CMK (cell line): ENCODE measurements around the gene ADGRG1.

Experiments used
- DNase-seq: peaks from one replicate; pipeline ENCODE4 v3.0.0-alpha.2; 2010; ENCODE audit warnings: low read depth

Gene ADGRG1

GRCh38 chr16:57648581-57649442 is 20.4 kb downstream of the ADGRG1 start:
- DNase-seq = peak; percentile 62

DNA sequence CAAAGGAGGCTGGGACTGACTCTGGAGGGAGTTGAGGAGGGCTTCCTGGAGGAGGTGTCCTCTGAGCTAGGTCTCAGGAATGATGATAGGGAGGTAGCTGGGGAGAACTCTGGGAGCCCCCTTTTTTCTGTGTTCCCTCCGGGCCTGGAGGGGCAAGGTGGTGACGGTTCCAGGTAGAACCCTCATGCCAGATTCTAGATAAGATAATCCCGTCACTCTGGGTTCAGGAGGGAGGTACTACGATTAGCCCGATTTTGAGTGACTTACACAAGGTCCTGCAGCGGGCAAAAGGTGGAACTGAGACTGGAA is 21.0 kb downstream of the ADGRG1 start:
- no peak for DNase-seq

GRCh38 chr16:57649846-57650245 is 21.4 kb downstream of the ADGRG1 start:
- DNase-seq = no peak

DNA sequence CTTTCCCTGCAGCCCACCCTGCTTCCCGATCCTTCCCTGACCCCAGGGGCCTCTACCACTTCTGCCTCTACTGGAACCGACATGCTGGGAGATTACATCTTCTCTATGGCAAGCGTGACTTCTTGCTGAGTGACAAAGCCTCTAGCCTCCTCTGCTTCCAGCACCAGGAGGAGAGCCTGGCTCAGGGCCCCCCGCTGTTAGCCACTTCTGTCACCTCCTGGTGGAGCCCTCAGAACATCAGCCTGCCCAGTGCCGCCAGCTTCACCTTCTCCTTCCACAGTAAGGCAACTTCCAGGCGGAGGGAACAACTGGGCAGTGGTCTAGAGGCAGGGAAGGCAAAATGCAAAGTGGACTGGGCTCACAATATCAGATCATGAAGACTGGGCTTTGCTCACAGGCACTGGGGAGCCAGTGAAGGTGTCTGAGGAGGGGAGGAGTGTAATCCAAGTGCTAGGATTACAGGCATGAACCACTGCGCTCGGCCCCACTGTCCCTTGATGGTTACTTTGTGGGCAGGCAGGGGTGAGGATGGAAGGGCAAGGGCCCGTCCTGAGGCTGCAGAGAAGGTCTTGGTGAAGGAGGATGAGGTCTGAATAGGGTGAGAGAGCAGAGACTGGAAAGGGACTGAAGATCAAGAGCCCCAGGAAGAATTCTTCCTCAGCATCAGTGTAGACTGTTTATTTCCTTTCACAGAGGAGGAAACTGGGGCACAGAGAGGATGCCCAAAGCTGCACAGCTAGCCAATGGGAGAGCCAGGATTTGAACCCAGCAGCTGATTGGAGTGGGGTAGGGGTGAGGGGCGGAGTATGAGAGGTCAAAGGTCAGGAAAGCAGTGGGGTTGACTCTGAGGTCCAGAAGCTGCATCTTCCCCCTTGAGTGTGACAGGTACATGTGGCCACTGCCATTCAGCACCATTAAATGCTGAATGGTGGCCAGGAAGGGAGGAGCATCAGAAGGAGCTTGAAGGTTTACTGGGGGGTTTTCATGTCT is 23.2 kb downstream of the ADGRG1 start:
- no peak for DNase-seq

DNA sequence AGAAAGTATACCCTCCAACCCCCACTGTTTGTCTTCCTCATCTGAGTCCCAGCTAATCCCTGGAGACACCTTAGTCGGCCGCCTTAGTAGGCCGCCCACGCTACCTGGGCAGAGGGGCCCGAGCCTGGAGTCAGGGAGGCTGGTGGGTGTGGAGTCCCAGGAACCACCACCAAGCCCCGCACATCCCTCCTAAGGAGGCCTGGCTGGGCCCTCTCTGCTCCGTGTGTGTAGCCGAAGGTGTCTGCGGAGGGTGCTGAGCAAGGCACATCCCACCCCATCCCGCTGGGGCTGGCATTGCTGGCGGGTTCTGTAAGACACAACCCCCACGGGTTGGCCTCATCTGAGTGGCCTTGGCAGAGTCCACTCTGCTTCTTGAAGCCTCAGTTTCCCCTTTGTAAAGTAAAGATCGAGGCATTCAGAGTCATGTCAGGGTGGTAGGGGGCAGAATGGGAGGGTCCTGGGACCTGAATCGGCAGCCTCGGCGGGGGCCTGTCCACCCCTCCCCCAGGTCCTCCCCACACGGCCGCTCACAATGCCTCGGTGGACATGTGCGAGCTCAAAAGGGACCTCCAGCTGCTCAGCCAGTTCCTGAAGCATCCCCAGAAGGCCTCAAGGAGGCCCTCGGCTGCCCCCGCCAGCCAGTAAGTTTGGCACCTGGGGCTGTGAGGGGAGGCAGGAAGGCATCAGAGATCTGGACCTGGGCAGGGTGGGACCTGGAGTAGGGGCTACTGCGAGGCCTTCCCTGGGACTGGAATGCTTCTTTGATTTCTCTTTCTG is 24.5 kb downstream of the ADGRG1 start:
- no peak for DNase-seq

- peak; percentile 54 for DNase-seq
Observed at GRCh38 chr16:57653936-57654335, 25.5 kb downstream of the ADGRG1 start.

DNA sequence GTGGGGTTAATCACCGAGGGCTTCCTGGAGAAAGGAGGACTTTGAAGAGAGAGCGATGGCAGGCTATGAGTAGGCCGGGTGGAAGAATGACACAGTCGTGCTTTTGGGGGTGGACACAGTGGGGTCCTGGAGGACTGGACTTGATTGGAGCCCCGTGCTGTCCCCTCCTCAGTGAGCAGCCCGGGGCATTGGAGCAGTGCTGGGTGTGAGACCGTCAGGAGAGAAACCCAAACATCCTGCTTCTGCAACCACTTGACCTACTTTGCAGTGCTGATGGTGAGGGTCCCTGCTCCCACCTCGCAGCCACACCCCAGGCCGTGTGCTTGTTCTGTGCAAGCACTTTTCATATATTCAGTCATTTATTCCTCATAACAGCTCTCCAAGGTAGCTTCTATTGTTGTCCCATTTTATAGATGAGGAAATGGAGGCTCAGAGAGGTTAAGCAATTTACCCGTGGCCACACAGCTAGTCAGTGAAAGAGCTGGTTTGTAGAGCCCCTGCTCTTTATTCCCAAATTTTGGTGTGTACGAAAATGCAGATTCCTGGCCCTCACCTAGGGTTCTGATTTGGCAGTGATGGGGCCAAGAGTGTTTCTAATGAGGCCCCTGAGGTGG is 28.0 kb downstream of the ADGRG1 start:
- no peak for DNase-seq

GRCh38 chr16:57657228-57657627 is 28.8 kb downstream of the ADGRG1 start:
- no peak for DNase-seq

GRCh38 chr16:57658130-57658877 is 29.9 kb downstream of the ADGRG1 start:
- no peak for DNase-seq

- no peak for DNase-seq
Observed at GRCh38 chr16:57658878-57659674, 30.6 kb downstream of the ADGRG1 start.

- no peak for DNase-seq
Observed at GRCh38 chr16:57660715-57661463, 32.5 kb downstream of the ADGRG1 start.

DNA sequence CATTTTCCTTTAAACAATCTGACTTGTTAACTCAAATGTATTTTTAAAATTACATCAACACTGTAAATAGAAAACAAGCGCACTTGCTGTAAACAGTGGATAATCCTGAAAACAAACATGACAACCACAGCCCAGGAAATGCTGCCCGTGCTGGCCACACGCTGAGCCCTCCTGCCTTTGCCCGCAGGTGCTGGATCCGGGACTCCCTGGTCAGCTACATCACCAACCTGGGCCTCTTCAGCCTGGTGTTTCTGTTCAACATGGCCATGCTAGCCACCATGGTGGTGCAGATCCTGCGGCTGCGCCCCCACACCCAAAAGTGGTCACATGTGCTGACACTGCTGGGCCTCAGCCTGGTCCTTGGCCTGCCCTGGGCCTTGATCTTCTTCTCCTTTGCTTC is 33.1 kb downstream of the ADGRG1 start:
- no peak for DNase-seq

DNA sequence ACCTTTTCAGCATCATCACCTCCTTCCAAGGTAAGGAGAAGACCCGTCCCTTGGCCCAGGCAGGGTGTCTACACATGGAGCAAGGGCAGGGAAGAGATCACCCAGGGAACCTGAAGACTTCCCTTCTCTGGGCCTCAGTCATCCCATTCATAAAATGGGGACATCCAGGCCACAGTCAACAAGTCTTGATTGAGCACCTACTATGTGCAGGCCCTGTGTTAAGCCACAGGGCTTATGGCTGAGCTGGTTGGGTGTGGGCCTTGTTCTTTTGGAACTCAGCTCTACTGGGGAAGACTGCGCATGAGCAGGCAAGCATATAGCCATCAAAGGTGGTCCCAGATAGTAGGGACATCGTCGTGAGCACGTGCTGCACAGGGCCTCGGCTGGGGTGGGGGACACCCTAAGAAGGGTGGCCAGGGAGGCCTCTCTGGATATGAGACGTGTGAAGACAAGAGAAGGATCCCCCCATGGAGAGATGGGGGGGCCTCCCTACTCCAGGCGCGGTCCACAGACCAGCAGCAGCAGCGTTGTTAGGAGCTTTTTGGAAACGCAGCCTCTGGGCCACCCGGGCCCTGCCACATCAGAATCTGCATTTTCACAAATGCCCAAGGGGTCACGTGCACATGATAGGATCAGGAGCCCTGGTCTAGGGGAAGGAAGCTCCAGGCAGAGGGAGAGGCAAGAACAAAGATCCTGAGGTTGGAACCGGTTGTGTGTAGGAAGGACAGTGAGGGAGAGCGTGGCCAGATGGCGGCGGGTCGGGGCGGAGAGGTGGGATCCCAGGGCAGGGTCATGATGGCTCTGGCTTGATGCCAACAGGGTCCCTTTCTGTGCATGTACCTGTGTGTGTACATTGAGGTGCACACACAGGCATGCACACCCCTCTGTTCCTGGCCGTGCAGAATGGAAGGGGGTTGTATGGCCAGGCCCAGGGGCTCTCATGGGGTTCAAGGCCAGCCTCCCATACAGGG is 33.8 kb downstream of the ADGRG1 start:
- no peak for DNase-seq

GRCh38 chr16:57663436-57663835 is 35.0 kb downstream of the ADGRG1 start:
- no peak for DNase-seq

GRCh38 chr16:57663917-57664661 is 35.7 kb downstream of the ADGRG1 start:
- DNase-seq = no peak

- DNase-seq = no peak
Observed at GRCh38 chr16:57664662-57665025, 36.2 kb downstream of the ADGRG1 start.

GRCh38 chr16:57665541-57665940 is 37.1 kb downstream of the ADGRG1 start:
- no peak for DNase-seq
